GM23338 (cell line): ENCODE measurements around the gene NINL. TPM values are rescaled to one million over a fixed set of nuclear protein-coding genes. Genes with fewer than 3 reads are reported as not detected.
A peak's percentile ranks its signal among the peaks of the same experiment; 100 is the strongest.

Experiments
- ATAC-seq: fragments of 200-7000 bp; cut with Tn5 transposase; 3 replicates; pipeline ENCODE4 v1.9.1; 2020
- DNase-seq: peaks from one replicate; pipeline ENCODE4 v3.0.0-alpha.2; 2015; ENCODE audit warnings: low spot score
- H2AFZ ChIP-seq: fragments of 200-600 bp; sonication (generic); 2 replicates; pipeline ENCODE4 v1.8.0; 2016; ENCODE audit warnings: antibody characterized with exemption, mild to moderate bottlenecking, moderate library complexity
- H3F3A ChIP-seq: fragments of 200-600 bp; sonication (generic); replicated peaks from 2 replicates; pipeline ENCODE4 v1.8.0; 2017; ENCODE audit warnings: antibody characterized with exemption, mixed run types, low read depth
- H3K27ac ChIP-seq: fragments of 200-600 bp; sonication (generic); 2 replicates; pipeline ENCODE4 v1.6.1; 2016; ENCODE audit warnings: low read depth
- H3K27me3 ChIP-seq: fragments of 200-600 bp; sonication (generic); 2 replicates; pipeline ENCODE4 v1.8.0; 2016; ENCODE audit warnings: mild to moderate bottlenecking, mixed run types, moderate library complexity; ENCODE audit not compliant: insufficient read depth
- H3K36me3 ChIP-seq: fragments of 200-600 bp; sonication (generic); 2 replicates; pipeline ENCODE4 v1.8.0; 2016; ENCODE audit warnings: mild to moderate bottlenecking; ENCODE audit not compliant: insufficient read depth
- H3K4me1 ChIP-seq: fragments of 200-600 bp; sonication (generic); 2 replicates; pipeline ENCODE4 v1.8.0; 2016; ENCODE audit warnings: mild to moderate bottlenecking, moderate library complexity; ENCODE audit not compliant: insufficient read depth
- H3K4me2 ChIP-seq: fragments of 200-600 bp; sonication (generic); 2 replicates; pipeline ENCODE4 v1.7.1; 2017; ENCODE audit warnings: mixed run types
- H3K4me3 ChIP-seq: fragments of 200-600 bp; sonication (generic); 2 replicates; pipeline ENCODE4 v1.6.1; 2016; ENCODE audit warnings: mixed run types
- H3K79me2 ChIP-seq: fragments of 200-600 bp; sonication (generic); replicated peaks from 2 replicates; pipeline ENCODE4 v1.8.0; 2017; ENCODE audit warnings: mild to moderate bottlenecking; ENCODE audit not compliant: insufficient read depth
- H3K9me2 ChIP-seq: fragments of 200-600 bp; sonication (generic); 2 replicates; pipeline ENCODE4 v1.8.0; 2017; ENCODE audit not compliant: insufficient read depth
- H4K20me1 ChIP-seq: fragments of 200-600 bp; sonication (generic); replicated peaks from 2 replicates; pipeline ENCODE4 v1.8.0; 2017; ENCODE audit warnings: mild to moderate bottlenecking; ENCODE audit not compliant: insufficient read depth
- H3K27ac Mint-ChIP-seq: 2 replicates; pipeline ENCODE4 v1.8.0; 2020; ENCODE audit warnings: inconsistent platforms, mild to moderate bottlenecking, moderate library complexity, mixed read lengths
- H3K27me3 Mint-ChIP-seq: 3 replicates; pipeline ENCODE4 v1.8.0; 2022; ENCODE audit warnings: low read depth, mild to moderate bottlenecking, moderate library complexity, mixed read lengths, inconsistent platforms; ENCODE audit not compliant: insufficient read depth, poor library complexity
- H3K36me3 Mint-ChIP-seq: 3 replicates; pipeline ENCODE4 v1.8.0; 2021; ENCODE audit warnings: low read depth, mild to moderate bottlenecking, inconsistent platforms, moderate library complexity, mixed read lengths
- H3K4me1 Mint-ChIP-seq: 3 replicates; pipeline ENCODE4 v1.8.0; 2020; ENCODE audit warnings: mild to moderate bottlenecking, inconsistent platforms, mixed read lengths
- H3K4me3 Mint-ChIP-seq: 3 replicates; pipeline ENCODE4 v1.8.0; 2021; ENCODE audit warnings: moderate library complexity, mild to moderate bottlenecking, inconsistent platforms, mixed read lengths
- H3K9me3 Mint-ChIP-seq: 3 replicates; pipeline ENCODE4 v1.8.0; 2020; ENCODE audit warnings: moderate library complexity, mild to moderate bottlenecking, inconsistent platforms, mixed read lengths
- CREB1 ChIP-seq: fragments of 250-450 bp; sonication (Bioruptor Pico); IDR thresholded peaks from 2 replicates; pipeline ENCODE4 v1.5.0; 2020; ENCODE audit warnings: low read depth, mild to moderate bottlenecking, moderate library complexity
- EZH2 ChIP-seq: fragments of 200-600 bp; sonication (generic); IDR thresholded peaks from one replicate; pipeline ENCODE4 v1.8.0; 2017; ENCODE audit warnings: antibody characterized with exemption, mild to moderate bottlenecking, low read depth; ENCODE audit not compliant: unreplicated experiment
- EZH2phosphoT487 ChIP-seq: fragments of 200-600 bp; sonication (generic); IDR thresholded peaks from one replicate; pipeline ENCODE4 v1.8.1; 2018; ENCODE audit warnings: antibody characterized with exemption; ENCODE audit not compliant: unreplicated experiment
- JUNB ChIP-seq: IDR thresholded peaks from one replicate; pipeline ENCODE4 v1.6.1; 2016; ENCODE audit warnings: antibody characterized with exemption; ENCODE audit not compliant: unreplicated experiment
- NANOG ChIP-seq: IDR thresholded peaks from 2 replicates; pipeline ENCODE4 v1.6.1; 2016; ENCODE audit warnings: antibody characterized with exemption, borderline replicate concordance
- POLR2AphosphoS5 ChIP-seq: IDR thresholded peaks from 2 replicates; pipeline ENCODE4 v1.6.1; 2016; ENCODE audit warnings: antibody characterized with exemption, low read depth
- STAT1 ChIP-seq: IDR thresholded peaks from one replicate; pipeline ENCODE4 v1.6.1; 2016; ENCODE audit warnings: antibody characterized with exemption; ENCODE audit not compliant: unreplicated experiment
- ZNF114 ChIP-seq: fragments of 250-450 bp; sonication (Bioruptor Pico); IDR thresholded peaks from 2 replicates; pipeline ENCODE4 v1.5.0; 2020; ENCODE audit warnings: mild to moderate bottlenecking, moderate library complexity
- ZNF331 ChIP-seq: fragments of 250-450 bp; sonication (Bioruptor Pico); IDR thresholded peaks from 2 replicates; pipeline ENCODE4 v1.5.0; 2020; ENCODE audit warnings: low read depth, mild to moderate bottlenecking, moderate library complexity
- polyA plus RNA-seq: library from polyadenylated mRNA; unstranded; fragments of >200 nt; fragmentation: Nextera tagmentation; extraction: Ambion mirVana; gene quantifications from 2 replicates; pipeline ENCODE4 v1.2.1, GENCODE V29; 2016
- total RNA-seq: library from RNA; depleted of rRNA; stranded (reverse); fragments of >200 nt; shearing (Covaris generic); gene quantifications from 2 replicates; pipeline ENCODE4 v1.2.3, GENCODE V29; 2014
- TF ChIP-seq, protein P1 (sequence below), 2 experiments: fragments of 200-600 bp in 1 of 2; sonication (generic) in 1 of 2; conservative IDR thresholded peaks; 2 replicates each; pipeline versions ENCODE4 v1.5.1 to v1.6.1; 2016 to 2017; ENCODE audit warnings: antibody characterized with exemption in 2 of 2, low read depth in 2 of 2, mild to moderate bottlenecking in 2 of 2, moderate library complexity in 1 of 2
- TF ChIP-seq, protein P2 (sequence below): IDR thresholded peaks from one replicate; pipeline ENCODE4 v1.6.1; 2018; ENCODE audit warnings: antibody characterized with exemption; ENCODE audit not compliant: unreplicated experiment
- TF ChIP-seq, protein P3 (sequence below): fragments of 250-450 bp; sonication (Bioruptor Pico); IDR thresholded peaks from 2 replicates; pipeline ENCODE4 v1.5.0; 2020; ENCODE audit warnings: mild to moderate bottlenecking, moderate library complexity
- TF ChIP-seq, protein P4 (sequence below): IDR thresholded peaks from 2 replicates; pipeline ENCODE4 v1.6.1; 2016; ENCODE audit warnings: antibody characterized with exemption

The NINL gene
- total and polyA plus RNA-seq, 2 experiments from 2014 or later, result 18.0 to 31.2 TPM

DNA sequence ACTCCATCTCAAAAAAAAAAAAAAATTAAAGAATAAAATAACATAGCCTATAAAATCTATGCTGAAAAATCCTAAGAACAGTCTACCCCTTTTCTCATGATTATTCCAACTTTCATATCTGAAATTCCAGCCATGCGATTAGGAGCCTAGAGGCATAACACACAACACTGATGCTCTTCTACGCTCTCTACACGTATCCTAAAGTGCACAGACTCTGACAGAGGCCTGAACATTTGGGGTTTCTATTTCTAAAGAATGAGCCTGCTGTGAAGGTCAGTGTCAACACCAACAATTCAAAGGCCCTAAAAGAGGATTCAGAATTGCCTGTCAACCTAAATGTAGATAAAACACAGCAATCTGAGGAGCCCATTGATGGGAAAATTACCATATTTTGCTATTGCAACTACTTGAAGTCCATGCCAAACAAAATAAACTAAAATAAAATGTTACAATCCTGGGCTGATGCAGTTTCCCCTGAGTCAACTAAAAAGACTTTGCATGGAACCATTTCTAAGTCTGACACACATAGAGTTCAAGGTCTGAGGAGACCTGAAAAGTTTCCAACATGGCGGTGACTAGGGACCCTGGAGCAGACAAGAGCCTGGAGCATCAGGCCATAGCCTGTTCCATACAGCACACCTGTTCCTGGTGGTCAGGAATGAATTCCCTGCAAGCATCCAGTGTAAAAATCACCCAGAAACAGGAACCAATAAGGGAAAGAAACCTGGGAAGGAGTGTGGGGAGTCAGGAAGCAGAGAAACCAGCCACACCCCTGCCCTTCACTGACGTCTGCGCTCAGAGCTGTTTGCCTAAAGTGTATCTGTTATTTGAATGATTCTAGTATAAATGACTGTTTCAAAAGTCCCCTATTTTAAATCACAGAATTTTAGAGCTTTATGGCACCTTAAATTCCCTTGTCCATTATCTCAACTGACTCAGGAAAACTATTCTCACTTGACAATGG is 11.8 kb downstream of the NINL start:
- TF ChIP-seq NANOG (no peak), EZH2 (no peak), ZNF114 (CRISPR knock-in tag) (no peak), ZNF331 (no peak), STAT1 (no peak), EZH2phosphoT487 (no peak), JUNB (no peak), CREB1 (CRISPR knock-in tag) (no peak), POLR2AphosphoS5 (no peak)
- TF ChIP-seq, protein P1, sequence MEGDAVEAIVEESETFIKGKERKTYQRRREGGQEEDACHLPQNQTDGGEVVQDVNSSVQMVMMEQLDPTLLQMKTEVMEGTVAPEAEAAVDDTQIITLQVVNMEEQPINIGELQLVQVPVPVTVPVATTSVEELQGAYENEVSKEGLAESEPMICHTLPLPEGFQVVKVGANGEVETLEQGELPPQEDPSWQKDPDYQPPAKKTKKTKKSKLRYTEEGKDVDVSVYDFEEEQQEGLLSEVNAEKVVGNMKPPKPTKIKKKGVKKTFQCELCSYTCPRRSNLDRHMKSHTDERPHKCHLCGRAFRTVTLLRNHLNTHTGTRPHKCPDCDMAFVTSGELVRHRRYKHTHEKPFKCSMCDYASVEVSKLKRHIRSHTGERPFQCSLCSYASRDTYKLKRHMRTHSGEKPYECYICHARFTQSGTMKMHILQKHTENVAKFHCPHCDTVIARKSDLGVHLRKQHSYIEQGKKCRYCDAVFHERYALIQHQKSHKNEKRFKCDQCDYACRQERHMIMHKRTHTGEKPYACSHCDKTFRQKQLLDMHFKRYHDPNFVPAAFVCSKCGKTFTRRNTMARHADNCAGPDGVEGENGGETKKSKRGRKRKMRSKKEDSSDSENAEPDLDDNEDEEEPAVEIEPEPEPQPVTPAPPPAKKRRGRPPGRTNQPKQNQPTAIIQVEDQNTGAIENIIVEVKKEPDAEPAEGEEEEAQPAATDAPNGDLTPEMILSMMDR (conservative IDR thresholded peaks at IDR 0.05; ENCODE audit: low read depth in 2 of 2), result no peak
- TF ChIP-seq, protein P2, sequence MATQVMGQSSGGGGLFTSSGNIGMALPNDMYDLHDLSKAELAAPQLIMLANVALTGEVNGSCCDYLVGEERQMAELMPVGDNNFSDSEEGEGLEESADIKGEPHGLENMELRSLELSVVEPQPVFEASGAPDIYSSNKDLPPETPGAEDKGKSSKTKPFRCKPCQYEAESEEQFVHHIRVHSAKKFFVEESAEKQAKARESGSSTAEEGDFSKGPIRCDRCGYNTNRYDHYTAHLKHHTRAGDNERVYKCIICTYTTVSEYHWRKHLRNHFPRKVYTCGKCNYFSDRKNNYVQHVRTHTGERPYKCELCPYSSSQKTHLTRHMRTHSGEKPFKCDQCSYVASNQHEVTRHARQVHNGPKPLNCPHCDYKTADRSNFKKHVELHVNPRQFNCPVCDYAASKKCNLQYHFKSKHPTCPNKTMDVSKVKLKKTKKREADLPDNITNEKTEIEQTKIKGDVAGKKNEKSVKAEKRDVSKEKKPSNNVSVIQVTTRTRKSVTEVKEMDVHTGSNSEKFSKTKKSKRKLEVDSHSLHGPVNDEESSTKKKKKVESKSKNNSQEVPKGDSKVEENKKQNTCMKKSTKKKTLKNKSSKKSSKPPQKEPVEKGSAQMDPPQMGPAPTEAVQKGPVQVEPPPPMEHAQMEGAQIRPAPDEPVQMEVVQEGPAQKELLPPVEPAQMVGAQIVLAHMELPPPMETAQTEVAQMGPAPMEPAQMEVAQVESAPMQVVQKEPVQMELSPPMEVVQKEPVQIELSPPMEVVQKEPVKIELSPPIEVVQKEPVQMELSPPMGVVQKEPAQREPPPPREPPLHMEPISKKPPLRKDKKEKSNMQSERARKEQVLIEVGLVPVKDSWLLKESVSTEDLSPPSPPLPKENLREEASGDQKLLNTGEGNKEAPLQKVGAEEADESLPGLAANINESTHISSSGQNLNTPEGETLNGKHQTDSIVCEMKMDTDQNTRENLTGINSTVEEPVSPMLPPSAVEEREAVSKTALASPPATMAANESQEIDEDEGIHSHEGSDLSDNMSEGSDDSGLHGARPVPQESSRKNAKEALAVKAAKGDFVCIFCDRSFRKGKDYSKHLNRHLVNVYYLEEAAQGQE, result no peak
- TF ChIP-seq, protein P3, sequence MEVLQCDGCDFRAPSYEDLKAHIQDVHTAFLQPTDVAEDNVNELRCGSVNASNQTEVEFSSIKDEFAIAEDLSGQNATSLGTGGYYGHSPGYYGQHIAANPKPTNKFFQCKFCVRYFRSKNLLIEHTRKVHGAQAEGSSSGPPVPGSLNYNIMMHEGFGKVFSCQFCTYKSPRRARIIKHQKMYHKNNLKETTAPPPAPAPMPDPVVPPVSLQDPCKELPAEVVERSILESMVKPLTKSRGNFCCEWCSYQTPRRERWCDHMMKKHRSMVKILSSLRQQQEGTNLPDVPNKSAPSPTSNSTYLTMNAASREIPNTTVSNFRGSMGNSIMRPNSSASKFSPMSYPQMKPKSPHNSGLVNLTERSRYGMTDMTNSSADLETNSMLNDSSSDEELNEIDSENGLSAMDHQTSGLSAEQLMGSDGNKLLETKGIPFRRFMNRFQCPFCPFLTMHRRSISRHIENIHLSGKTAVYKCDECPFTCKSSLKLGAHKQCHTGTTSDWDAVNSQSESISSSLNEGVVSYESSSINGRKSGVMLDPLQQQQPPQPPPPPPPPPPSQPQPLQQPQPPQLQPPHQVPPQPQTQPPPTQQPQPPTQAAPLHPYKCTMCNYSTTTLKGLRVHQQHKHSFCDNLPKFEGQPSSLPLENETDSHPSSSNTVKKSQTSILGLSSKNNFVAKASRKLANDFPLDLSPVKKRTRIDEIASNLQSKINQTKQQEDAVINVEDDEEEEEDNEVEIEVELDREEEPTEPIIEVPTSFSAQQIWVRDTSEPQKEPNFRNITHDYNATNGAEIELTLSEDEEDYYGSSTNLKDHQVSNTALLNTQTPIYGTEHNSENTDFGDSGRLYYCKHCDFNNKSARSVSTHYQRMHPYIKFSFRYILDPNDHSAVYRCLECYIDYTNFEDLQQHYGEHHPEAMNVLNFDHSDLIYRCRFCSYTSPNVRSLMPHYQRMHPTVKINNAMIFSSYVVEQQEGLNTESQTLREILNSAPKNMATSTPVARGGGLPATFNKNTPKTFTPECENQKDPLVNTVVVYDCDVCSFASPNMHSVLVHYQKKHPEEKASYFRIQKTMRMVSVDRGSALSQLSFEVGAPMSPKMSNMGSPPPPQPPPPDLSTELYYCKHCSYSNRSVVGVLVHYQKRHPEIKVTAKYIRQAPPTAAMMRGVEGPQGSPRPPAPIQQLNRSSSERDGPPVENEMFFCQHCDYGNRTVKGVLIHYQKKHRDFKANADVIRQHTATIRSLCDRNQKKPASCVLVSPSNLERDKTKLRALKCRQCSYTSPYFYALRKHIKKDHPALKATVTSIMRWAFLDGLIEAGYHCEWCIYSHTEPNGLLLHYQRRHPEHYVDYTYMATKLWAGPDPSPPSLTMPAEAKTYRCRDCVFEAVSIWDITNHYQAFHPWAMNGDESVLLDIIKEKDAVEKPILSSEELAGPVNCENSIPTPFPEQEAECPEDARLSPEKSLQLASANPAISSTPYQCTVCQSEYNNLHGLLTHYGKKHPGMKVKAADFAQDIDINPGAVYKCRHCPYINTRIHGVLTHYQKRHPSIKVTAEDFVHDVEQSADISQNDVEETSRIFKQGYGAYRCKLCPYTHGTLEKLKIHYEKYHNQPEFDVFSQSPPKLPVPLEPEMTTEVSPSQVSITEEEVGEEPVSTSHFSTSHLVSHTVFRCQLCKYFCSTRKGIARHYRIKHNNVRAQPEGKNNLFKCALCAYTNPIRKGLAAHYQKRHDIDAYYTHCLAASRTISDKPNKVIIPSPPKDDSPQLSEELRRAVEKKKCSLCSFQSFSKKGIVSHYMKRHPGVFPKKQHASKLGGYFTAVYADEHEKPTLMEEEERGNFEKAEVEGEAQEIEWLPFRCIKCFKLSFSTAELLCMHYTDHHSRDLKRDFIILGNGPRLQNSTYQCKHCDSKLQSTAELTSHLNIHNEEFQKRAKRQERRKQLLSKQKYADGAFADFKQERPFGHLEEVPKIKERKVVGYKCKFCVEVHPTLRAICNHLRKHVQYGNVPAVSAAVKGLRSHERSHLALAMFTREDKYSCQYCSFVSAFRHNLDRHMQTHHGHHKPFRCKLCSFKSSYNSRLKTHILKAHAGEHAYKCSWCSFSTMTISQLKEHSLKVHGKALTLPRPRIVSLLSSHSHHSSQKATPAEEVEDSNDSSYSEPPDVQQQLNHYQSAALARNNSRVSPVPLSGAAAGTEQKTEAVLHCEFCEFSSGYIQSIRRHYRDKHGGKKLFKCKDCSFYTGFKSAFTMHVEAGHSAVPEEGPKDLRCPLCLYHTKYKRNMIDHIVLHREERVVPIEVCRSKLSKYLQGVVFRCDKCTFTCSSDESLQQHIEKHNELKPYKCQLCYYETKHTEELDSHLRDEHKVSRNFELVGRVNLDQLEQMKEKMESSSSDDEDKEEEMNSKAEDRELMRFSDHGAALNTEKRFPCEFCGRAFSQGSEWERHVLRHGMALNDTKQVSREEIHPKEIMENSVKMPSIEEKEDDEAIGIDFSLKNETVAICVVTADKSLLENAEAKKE, result no peak
- TF ChIP-seq, protein P4, sequence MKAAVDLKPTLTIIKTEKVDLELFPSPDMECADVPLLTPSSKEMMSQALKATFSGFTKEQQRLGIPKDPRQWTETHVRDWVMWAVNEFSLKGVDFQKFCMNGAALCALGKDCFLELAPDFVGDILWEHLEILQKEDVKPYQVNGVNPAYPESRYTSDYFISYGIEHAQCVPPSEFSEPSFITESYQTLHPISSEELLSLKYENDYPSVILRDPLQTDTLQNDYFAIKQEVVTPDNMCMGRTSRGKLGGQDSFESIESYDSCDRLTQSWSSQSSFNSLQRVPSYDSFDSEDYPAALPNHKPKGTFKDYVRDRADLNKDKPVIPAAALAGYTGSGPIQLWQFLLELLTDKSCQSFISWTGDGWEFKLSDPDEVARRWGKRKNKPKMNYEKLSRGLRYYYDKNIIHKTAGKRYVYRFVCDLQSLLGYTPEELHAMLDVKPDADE, result no peak
- no peak overlapping the region for H3K4me3 Mint-ChIP-seq
- Histone ChIP-seq H3K36me3 (no peaks in the 10 kb centered on the region), H2AFZ (no peak overlapping the region), H3F3A (no peaks in the 10 kb centered on the region), H3K27ac (0 out of 2 replicates have a peak overlapping the region, but pooled peaks have one; percentile 48), H3K4me1 (no peaks in the 10 kb centered on the region), H3K4me3 (no peak overlapping the region), H3K9me2 (no peaks in the 10 kb centered on the region), H4K20me1 (peaks cover 36% of the 10 kb centered on the region), H3K79me2 (peaks cover 96% of the 10 kb centered on the region), H3K4me2 (no peak overlapping the region), H3K27me3 (no peaks in the 10 kb centered on the region)
- H3K36me3 Mint-ChIP-seq, result peaks cover 38% of the 10 kb centered on the region
- H3K27me3 Mint-ChIP-seq, result peaks cover 2% of the 10 kb centered on the region
- peaks cover 7% of the 10 kb centered on the region; the same call in 2 of the 3 replicates for H3K4me1 Mint-ChIP-seq
- ATAC-seq (no peak), DNase-seq (no peak)
- no peaks in the 10 kb centered on the region; the same call in 2 of the 3 replicates for H3K9me3 Mint-ChIP-seq
- no peak overlapping the region for H3K27ac Mint-ChIP-seq
